HEK293 (cell line): ENCODE data around the gene PDXK.

ENCODE experiments used
- EGR2 ChIP-seq: fragments of 450-650 bp; formaldehyde crosslinking; IDR thresholded peaks from 2 replicates; pipeline ENCODE4 v1.5.1; 2016; ENCODE audit warnings: low read depth, missing biosample characterization, missing genetic modification characterization
- FEZF1 ChIP-seq: fragments of 450-650 bp; formaldehyde crosslinking; IDR thresholded peaks from 2 replicates; pipeline ENCODE4 v1.5.1; 2016; ENCODE audit warnings: missing biosample characterization, missing genetic modification characterization
- GLI4 ChIP-seq: fragments of 450-650 bp; formaldehyde crosslinking; IDR thresholded peaks from 2 replicates; pipeline ENCODE4 v1.5.1; 2016; ENCODE audit warnings: missing biosample characterization, missing genetic modification characterization
- GLIS2 ChIP-seq: fragments of 450-650 bp; formaldehyde crosslinking; IDR thresholded peaks from 2 replicates; pipeline ENCODE4 v1.5.1; 2016; ENCODE audit warnings: missing biosample characterization, missing genetic modification characterization
- KLF9 ChIP-seq: fragments of 450-650 bp; formaldehyde crosslinking; IDR thresholded peaks from 2 replicates; pipeline ENCODE4 v1.5.1; 2016; ENCODE audit warnings: missing biosample characterization, missing genetic modification characterization, low read depth
- RBAK ChIP-seq: fragments of 450-650 bp; formaldehyde crosslinking; IDR thresholded peaks from 2 replicates; pipeline ENCODE4 v1.5.1; 2016; ENCODE audit warnings: missing biosample characterization, missing genetic modification characterization
- WT1 ChIP-seq: fragments of 450-650 bp; formaldehyde crosslinking; IDR thresholded peaks from 2 replicates; pipeline ENCODE4 v1.5.1; 2016; ENCODE audit warnings: missing biosample characterization, missing genetic modification characterization
- ZBTB1 ChIP-seq: fragments of 450-650 bp; formaldehyde crosslinking; IDR thresholded peaks from 2 replicates; pipeline ENCODE4 v1.5.1; 2016; ENCODE audit warnings: missing biosample characterization, missing genetic modification characterization
- ZFP69B ChIP-seq: fragments of 450-650 bp; formaldehyde crosslinking; IDR thresholded peaks from 2 replicates; pipeline ENCODE4 v1.5.1; 2016; ENCODE audit warnings: missing biosample characterization, missing genetic modification characterization
- ZNF121 ChIP-seq: fragments of 450-650 bp; formaldehyde crosslinking; IDR thresholded peaks from 2 replicates; pipeline ENCODE4 v1.5.1; 2016; ENCODE audit warnings: missing biosample characterization, missing genetic modification characterization
- ZNF184 ChIP-seq: fragments of 450-650 bp; IDR thresholded peaks from 2 replicates; pipeline ENCODE4 v1.5.1; 2018; ENCODE audit warnings: missing biosample characterization, mild to moderate bottlenecking, missing genetic modification characterization
- ZNF37A ChIP-seq: fragments of 450-650 bp; IDR thresholded peaks from 2 replicates; pipeline ENCODE4 v1.5.1; 2018; ENCODE audit warnings: missing biosample characterization, missing genetic modification characterization
- ZNF514 ChIP-seq: fragments of 450-650 bp; formaldehyde crosslinking; IDR thresholded peaks from 2 replicates; pipeline ENCODE4 v1.5.1; 2016; ENCODE audit warnings: missing biosample characterization, missing genetic modification characterization
- ZNF585B ChIP-seq: fragments of 450-650 bp; formaldehyde crosslinking; IDR thresholded peaks from 2 replicates; pipeline ENCODE4 v1.5.1; 2016; ENCODE audit warnings: missing biosample characterization, missing genetic modification characterization
- ZNF600 ChIP-seq: fragments of 450-650 bp; formaldehyde crosslinking; IDR thresholded peaks from 2 replicates; pipeline ENCODE4 v1.5.1; 2016; ENCODE audit warnings: missing biosample characterization, missing genetic modification characterization
- ZNF664 ChIP-seq: fragments of 450-650 bp; formaldehyde crosslinking; IDR thresholded peaks from 2 replicates; pipeline ENCODE4 v1.5.1; 2016; ENCODE audit warnings: missing biosample characterization, missing genetic modification characterization
- ZXDB ChIP-seq: fragments of 450-650 bp; formaldehyde crosslinking; IDR thresholded peaks from 2 replicates; pipeline ENCODE4 v1.5.1; 2016; ENCODE audit warnings: missing biosample characterization, missing genetic modification characterization
- TF ChIP-seq, protein P1 (sequence below): fragments of 450-650 bp; formaldehyde crosslinking; IDR thresholded peaks from 2 replicates; pipeline ENCODE4 v1.5.1; 2017; ENCODE audit warnings: missing biosample characterization, missing genetic modification characterization
- TF ChIP-seq, protein P2 (sequence below): fragments of 450-650 bp; formaldehyde crosslinking; IDR thresholded peaks from 2 replicates; pipeline ENCODE4 v1.5.1; 2016; ENCODE audit warnings: missing biosample characterization, missing genetic modification characterization
- TF ChIP-seq, protein P3 (sequence below): fragments of 450-650 bp; formaldehyde crosslinking; IDR thresholded peaks from 2 replicates; pipeline ENCODE4 v1.5.1; 2016; ENCODE audit warnings: missing biosample characterization, missing genetic modification characterization
- TF ChIP-seq, protein P4 (sequence below): fragments of 450-650 bp; formaldehyde crosslinking; IDR thresholded peaks from 2 replicates; pipeline ENCODE4 v1.5.1; 2017; ENCODE audit warnings: missing biosample characterization, missing genetic modification characterization
- TF ChIP-seq, protein P5 (sequence below): fragments of 450-650 bp; formaldehyde crosslinking; IDR thresholded peaks from 2 replicates; pipeline ENCODE4 v1.5.1; 2016; ENCODE audit warnings: missing biosample characterization, missing genetic modification characterization, low read depth
- TF ChIP-seq, protein P6 (sequence below): IDR thresholded peaks from 2 replicates; pipeline ENCODE4 v1.6.1; 2011; ENCODE audit warnings: mild to moderate bottlenecking, low read depth, low read length, borderline replicate concordance
- TF ChIP-seq, protein P7 (sequence below): fragments of 450-650 bp; formaldehyde crosslinking; IDR thresholded peaks from 2 replicates; pipeline ENCODE4 v1.5.1; 2016; ENCODE audit warnings: missing biosample characterization, missing genetic modification characterization

PDXK gene

DNA sequence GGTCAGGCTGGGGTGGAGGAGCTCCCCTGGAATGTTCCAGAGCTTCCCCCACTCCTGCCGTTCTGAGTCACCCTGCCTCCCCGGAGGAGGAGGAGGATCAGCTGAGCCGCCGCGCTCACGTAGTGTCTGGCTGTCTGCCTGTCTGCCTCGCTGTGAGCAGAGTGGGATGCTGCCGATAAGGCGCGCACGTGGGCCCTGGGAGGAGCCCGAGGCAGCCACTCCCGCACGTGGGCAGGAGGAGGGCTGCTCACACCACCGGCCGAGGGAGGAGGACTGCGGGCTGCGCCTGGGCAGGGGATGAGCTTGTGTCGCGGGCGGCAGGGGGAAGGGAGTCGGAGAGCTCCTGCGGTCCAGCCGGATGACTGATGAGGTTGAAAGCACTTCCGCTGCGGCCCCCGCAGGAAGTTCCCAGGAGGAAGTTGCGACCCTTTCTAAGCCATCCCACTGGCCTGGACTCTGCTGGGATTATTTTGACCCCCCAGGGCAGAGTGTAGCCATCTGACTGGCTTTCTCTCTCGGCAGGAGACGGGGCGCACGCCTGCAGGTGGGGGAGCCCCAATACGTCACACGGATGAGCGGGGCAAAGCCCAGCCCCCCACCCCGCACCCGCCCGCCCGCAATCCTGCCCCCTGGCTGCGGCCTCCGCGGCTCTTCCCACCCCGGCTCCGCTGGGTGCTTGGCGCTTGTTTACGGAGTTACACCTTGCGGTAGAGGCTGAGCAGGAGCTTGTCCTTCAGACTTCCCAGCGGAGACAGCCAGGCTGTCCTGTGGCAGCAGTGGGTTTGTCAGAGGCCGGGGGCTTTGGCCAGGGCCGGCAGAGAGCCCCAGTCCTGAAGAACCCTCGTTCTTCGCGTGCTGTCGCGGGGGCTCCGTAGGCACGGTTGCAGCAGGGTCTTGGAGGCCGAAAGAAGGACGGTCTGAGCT lies 9.8 kb downstream of the PDXK start (continued):
- TF ChIP-seq, protein P1, sequence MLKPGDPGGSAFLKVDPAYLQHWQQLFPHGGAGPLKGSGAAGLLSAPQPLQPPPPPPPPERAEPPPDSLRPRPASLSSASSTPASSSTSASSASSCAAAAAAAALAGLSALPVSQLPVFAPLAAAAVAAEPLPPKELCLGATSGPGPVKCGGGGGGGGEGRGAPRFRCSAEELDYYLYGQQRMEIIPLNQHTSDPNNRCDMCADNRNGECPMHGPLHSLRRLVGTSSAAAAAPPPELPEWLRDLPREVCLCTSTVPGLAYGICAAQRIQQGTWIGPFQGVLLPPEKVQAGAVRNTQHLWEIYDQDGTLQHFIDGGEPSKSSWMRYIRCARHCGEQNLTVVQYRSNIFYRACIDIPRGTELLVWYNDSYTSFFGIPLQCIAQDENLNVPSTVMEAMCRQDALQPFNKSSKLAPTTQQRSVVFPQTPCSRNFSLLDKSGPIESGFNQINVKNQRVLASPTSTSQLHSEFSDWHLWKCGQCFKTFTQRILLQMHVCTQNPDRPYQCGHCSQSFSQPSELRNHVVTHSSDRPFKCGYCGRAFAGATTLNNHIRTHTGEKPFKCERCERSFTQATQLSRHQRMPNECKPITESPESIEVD (tag by site-specific recombination), result no peak
- TF ChIP-seq ZNF600 (tag by site-specific recombination) (peak; percentile 99), KLF9 (peak; percentile 79), ZXDB (peak; percentile 97), GLI4 (peak; percentile 96), ZNF184 (tag by site-specific recombination) (peak; percentile 71), RBAK (tag by site-specific recombination) (0 out of 2 replicates have a peak, but pooled peaks have one; percentile 10), WT1 (tag by site-specific recombination) (peak; percentile 99), ZNF585B (tag by site-specific recombination) (no peak), ZNF664 (tag by site-specific recombination) (no peak), FEZF1 (peak; percentile 87), EGR2 (tag by site-specific recombination) (peak; percentile 100), GLIS2 (peak; percentile 82; the same call in 1 of the 2 replicates), ZFP69B (tag by site-specific recombination) (peak; percentile 86), ZBTB1 (tag by site-specific recombination) (peak; percentile 49; the same call in 1 of the 2 replicates), ZNF514 (no peak), ZNF121 (tag by site-specific recombination) (no peak; the same call in 1 of the 2 replicates), ZNF37A (tag by site-specific recombination) (no peak)
- TF ChIP-seq, protein P2, sequence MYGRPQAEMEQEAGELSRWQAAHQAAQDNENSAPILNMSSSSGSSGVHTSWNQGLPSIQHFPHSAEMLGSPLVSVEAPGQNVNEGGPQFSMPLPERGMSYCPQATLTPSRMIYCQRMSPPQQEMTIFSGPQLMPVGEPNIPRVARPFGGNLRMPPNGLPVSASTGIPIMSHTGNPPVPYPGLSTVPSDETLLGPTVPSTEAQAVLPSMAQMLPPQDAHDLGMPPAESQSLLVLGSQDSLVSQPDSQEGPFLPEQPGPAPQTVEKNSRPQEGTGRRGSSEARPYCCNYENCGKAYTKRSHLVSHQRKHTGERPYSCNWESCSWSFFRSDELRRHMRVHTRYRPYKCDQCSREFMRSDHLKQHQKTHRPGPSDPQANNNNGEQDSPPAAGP (tag by site-specific recombination), result peak; percentile 100
- TF ChIP-seq, protein P3, sequence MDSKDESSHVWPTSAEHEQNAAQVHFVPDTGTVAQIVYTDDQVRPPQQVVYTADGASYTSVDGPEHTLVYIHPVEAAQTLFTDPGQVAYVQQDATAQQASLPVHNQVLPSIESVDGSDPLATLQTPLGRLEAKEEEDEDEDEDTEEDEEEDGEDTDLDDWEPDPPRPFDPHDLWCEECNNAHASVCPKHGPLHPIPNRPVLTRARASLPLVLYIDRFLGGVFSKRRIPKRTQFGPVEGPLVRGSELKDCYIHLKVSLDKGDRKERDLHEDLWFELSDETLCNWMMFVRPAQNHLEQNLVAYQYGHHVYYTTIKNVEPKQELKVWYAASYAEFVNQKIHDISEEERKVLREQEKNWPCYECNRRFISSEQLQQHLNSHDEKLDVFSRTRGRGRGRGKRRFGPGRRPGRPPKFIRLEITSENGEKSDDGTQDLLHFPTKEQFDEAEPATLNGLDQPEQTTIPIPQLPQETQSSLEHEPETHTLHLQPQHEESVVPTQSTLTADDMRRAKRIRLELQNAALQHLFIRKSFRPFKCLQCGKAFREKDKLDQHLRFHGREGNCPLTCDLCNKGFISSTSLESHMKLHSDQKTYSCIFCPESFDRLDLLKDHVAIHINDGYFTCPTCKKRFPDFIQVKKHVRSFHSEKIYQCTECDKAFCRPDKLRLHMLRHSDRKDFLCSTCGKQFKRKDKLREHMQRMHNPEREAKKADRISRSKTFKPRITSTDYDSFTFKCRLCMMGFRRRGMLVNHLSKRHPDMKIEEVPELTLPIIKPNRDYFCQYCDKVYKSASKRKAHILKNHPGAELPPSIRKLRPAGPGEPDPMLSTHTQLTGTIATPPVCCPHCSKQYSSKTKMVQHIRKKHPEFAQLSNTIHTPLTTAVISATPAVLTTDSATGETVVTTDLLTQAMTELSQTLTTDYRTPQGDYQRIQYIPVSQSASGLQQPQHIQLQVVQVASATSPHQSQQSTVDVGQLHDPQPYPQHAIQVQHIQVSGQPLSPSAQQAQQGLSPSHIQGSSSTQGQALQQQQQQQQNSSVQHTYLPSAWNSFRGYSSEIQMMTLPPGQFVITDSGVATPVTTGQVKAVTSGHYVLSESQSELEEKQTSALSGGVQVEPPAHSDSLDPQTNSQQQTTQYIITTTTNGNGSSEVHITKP (tag by site-specific recombination), result peak; percentile 96
- TF ChIP-seq, protein P4, sequence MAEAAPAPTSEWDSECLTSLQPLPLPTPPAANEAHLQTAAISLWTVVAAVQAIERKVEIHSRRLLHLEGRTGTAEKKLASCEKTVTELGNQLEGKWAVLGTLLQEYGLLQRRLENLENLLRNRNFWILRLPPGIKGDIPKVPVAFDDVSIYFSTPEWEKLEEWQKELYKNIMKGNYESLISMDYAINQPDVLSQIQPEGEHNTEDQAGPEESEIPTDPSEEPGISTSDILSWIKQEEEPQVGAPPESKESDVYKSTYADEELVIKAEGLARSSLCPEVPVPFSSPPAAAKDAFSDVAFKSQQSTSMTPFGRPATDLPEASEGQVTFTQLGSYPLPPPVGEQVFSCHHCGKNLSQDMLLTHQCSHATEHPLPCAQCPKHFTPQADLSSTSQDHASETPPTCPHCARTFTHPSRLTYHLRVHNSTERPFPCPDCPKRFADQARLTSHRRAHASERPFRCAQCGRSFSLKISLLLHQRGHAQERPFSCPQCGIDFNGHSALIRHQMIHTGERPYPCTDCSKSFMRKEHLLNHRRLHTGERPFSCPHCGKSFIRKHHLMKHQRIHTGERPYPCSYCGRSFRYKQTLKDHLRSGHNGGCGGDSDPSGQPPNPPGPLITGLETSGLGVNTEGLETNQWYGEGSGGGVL (tag by site-specific recombination), result peak; percentile 99
- TF ChIP-seq, protein P5, sequence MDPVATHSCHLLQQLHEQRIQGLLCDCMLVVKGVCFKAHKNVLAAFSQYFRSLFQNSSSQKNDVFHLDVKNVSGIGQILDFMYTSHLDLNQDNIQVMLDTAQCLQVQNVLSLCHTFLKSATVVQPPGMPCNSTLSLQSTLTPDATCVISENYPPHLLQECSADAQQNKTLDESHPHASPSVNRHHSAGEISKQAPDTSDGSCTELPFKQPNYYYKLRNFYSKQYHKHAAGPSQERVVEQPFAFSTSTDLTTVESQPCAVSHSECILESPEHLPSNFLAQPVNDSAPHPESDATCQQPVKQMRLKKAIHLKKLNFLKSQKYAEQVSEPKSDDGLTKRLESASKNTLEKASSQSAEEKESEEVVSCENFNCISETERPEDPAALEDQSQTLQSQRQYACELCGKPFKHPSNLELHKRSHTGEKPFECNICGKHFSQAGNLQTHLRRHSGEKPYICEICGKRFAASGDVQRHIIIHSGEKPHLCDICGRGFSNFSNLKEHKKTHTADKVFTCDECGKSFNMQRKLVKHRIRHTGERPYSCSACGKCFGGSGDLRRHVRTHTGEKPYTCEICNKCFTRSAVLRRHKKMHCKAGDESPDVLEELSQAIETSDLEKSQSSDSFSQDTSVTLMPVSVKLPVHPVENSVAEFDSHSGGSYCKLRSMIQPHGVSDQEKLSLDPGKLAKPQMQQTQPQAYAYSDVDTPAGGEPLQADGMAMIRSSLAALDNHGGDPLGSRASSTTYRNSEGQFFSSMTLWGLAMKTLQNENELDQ (tag by site-specific recombination), result no peak
- TF ChIP-seq, protein P6, sequence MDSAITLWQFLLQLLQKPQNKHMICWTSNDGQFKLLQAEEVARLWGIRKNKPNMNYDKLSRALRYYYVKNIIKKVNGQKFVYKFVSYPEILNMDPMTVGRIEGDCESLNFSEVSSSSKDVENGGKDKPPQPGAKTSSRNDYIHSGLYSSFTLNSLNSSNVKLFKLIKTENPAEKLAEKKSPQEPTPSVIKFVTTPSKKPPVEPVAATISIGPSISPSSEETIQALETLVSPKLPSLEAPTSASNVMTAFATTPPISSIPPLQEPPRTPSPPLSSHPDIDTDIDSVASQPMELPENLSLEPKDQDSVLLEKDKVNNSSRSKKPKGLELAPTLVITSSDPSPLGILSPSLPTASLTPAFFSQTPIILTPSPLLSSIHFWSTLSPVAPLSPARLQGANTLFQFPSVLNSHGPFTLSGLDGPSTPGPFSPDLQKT, result no peak
- TF ChIP-seq, protein P7, sequence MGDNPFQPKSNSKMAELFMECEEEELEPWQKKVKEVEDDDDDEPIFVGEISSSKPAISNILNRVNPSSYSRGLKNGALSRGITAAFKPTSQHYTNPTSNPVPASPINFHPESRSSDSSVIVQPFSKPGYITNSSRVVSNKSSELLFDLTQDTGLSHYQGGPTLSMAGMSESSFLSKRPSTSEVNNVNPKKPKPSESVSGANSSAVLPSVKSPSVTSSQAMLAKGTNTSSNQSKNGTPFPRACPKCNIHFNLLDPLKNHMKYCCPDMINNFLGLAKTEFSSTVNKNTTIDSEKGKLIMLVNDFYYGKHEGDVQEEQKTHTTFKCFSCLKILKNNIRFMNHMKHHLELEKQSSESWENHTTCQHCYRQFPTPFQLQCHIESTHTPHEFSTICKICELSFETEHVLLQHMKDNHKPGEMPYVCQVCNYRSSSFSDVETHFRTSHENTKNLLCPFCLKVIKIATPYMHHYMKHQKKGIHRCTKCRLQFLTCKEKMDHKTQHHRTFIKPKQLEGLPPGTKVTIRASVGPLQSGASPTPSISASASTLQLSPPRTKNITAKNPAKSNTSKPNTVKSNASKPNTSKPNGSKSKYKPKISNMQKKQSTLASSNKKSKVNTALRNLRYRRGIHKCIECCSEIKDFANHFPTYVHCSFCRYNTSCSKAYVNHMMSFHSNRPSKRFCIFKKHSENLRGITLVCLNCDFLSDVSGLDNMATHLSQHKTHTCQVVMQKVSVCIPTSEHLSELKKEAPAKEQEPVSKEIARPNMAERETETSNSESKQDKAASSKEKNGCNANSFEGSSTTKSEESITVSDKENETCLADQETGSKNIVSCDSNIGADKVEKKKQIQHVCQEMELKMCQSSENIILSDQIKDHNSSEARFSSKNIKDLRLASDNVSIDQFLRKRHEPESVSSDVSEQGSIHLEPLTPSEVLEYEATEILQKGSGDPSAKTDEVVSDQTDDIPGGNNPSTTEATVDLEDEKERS (tag by site-specific recombination), result 0 out of 2 replicates have a peak, but pooled peaks have one; percentile 1
